ENCODE measurements around the gene ZNF333. TPM values are rescaled to one million over a fixed set of nuclear protein-coding genes. Genes with fewer than 3 reads are reported as not detected.

Gene ZNF333
- total RNA-seq, 1 donor from 2014 or later = 6.5 TPM

- Histone ChIP-seq H3K9me3 (replicated peaks) (peaks cover 100% of the 10 kb centered on the region), H3K27me3 (ENCODE audit: low read depth) (no peaks in the 10 kb centered on the region), H3K4me3 (no peak overlapping the region), H3K4me1 (no peaks in the 10 kb centered on the region), H3K27ac (replicated peaks) (no peak overlapping the region), H3K36me3 (peaks cover 100% of the 10 kb centered on the region)
- TF ChIP-seq CTCF (IDR thresholded peaks at IDR 0.05; ENCODE audit: borderline replicate concordance) = no peak
- DNase-seq = no peak
- intact Hi-C loops (cut with micrococcal nuclease) = no loop called here
Measured at GRCh38 chr19:14715841-14716240, 26.0 kb downstream of the ZNF333 start.

- DNase-seq = no peak
- peaks cover 100% of the 10 kb centered on the region for H3K36me3 ChIP-seq
- no peaks in the 10 kb centered on the region for H3K27me3 ChIP-seq (ENCODE audit: low read depth)
- H3K9me3 ChIP-seq (replicated peaks) = peaks cover 100% of the 10 kb centered on the region
- intact Hi-C loops (cut with micrococcal nuclease) = no loop called here
- no peak overlapping the region for H3K27ac ChIP-seq (replicated peaks)
- H3K4me3 ChIP-seq = no peak overlapping the region
- TF ChIP-seq CTCF (IDR thresholded peaks at IDR 0.05; ENCODE audit: borderline replicate concordance) = no peak
- H3K4me1 ChIP-seq = no peaks in the 10 kb centered on the region
Measured at GRCh38 chr19:14718522-14719116, 28.8 kb downstream of the ZNF333 start.

- no peak for TF ChIP-seq CTCF (IDR thresholded peaks at IDR 0.05; ENCODE audit: borderline replicate concordance)
- Histone ChIP-seq H3K9me3 (replicated peaks) (peaks cover 100% of the 10 kb centered on the region), H3K4me3 (no peak overlapping the region)
Measured at GRCh38 chr19:14719162-14719561, 29.3 kb downstream of the ZNF333 start.

GRCh38 chr19:14722127-14722526, 32.3 kb downstream of the ZNF333 start:
- Histone ChIP-seq H3K4me1 (no peaks in the 10 kb centered on the region), H3K27ac (replicated peaks) (no peak overlapping the region), H3K27me3 (ENCODE audit: low read depth) (no peaks in the 10 kb centered on the region), H3K9me3 (replicated peaks) (peaks cover 100% of the 10 kb centered on the region), H3K36me3 (peaks cover 73% of the 10 kb centered on the region), H3K4me3 (no peak overlapping the region)
- DNase-seq = no peak
- intact Hi-C loops (cut with micrococcal nuclease) = no loop called here
- TF ChIP-seq CTCF (IDR thresholded peaks at IDR 0.05; ENCODE audit: borderline replicate concordance) = no peak

More at GRCh38 chr19:14719162-14719561, 29.3 kb downstream of the ZNF333 start:
- intact Hi-C loops (cut with micrococcal nuclease) = no loop called here
- peaks cover 100% of the 10 kb centered on the region for H3K36me3 ChIP-seq
- H3K4me1 ChIP-seq = no peaks in the 10 kb centered on the region
- H3K27me3 ChIP-seq (ENCODE audit: low read depth) = no peaks in the 10 kb centered on the region
- DNase-seq = no peak
- H3K27ac ChIP-seq (replicated peaks) = no peak overlapping the region

- peaks cover 8% of the 10 kb centered on the region for H3K36me3 ChIP-seq
- TF ChIP-seq CTCF (IDR thresholded peaks at IDR 0.05; ENCODE audit: borderline replicate concordance) = no peak
- no peaks in the 10 kb centered on the region for H3K27me3 ChIP-seq (ENCODE audit: low read depth)
- H3K9me3 ChIP-seq (replicated peaks) = peaks cover 84% of the 10 kb centered on the region
- H3K27ac ChIP-seq (replicated peaks) = no peak overlapping the region
- intact Hi-C loops (cut with micrococcal nuclease) = no loop called here
- DNase-seq = no peak
- no peak overlapping the region for H3K4me3 ChIP-seq
- H3K4me1 ChIP-seq = no peaks in the 10 kb centered on the region
Measured at GRCh38 chr19:14728595-14728994, 38.7 kb downstream of the ZNF333 start.
